HG02981 (cell line): ENCODE results near the gene TSPAN9.

Experiments used
- ATAC-seq: cut with Tn5 transposase; IDR thresholded peaks from one replicate; pipeline ENCODE4 v1.9.1; 2021; ENCODE audit warnings: mild to moderate bottlenecking, moderate library complexity; ENCODE audit not compliant: unreplicated experiment

TSPAN9 gene

GRCh38 chr12:3265406-3265805, 188.2 kb downstream of the TSPAN9 start:
- ATAC-seq, result no peak

DNA sequence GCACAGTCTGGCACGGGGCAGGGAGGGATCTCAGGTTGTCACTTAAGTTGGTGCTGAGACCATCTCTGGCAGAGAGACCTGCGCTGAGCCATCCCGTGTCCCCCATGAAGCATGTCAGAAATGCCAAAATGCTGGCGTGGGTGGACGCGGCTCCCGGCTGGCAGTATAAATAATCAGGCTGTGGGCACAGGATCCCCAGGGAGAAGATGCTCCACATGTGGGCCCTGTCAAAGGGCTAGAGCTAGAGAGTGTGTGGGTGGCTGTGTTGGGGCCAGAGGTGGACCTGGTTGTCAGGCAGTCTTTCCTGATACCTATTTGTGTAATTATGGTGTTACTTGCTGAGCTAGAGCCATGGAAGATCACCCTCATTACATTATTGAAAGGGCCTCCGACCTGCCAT, 189.5 kb downstream of the TSPAN9 start:
- no peak for ATAC-seq

GRCh38 chr12:3267690-3268089, 190.5 kb downstream of the TSPAN9 start:
- ATAC-seq, result no peak

DNA sequence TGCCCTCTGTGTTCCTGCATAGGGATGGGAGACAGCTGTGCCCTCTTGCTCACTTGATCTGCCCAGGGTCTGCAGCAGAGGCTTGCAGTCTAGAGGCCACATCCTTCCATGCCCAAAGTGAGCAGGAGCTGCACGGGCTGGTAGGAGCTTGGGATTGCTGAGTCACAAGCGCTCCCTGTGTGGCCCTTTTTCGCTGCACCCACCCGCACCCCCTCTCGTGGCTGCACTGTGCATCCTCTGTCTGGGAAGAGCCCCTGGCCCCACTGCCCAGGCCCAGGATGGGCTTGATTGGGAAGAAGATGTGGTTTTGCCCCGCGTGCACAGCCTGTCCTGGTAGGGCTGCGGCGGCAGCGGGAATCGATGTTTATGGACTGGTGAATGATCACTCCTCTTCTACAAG, 192.4 kb downstream of the TSPAN9 start:
- ATAC-seq, result no peak

DNA sequence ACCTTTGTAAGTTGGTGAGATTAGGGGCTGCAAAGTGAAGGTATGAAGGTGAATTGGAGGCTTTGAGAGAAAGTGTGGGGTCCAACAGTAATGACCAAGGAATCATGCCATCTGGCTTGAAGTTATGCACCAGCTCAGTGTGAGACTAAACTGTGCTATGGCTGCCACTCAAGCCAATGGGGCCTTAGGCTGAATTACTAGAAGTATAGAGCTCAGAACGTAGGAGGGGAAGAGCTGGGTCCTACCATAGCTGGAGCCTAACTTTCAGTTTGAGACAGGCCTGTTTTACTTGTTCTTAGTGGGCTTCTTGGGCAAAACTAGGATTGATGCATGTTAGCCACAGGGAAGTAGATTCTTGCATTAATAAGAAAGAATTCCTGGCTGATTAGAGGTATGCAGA, 194.0 kb downstream of the TSPAN9 start:
- no peak for ATAC-seq

DNA sequence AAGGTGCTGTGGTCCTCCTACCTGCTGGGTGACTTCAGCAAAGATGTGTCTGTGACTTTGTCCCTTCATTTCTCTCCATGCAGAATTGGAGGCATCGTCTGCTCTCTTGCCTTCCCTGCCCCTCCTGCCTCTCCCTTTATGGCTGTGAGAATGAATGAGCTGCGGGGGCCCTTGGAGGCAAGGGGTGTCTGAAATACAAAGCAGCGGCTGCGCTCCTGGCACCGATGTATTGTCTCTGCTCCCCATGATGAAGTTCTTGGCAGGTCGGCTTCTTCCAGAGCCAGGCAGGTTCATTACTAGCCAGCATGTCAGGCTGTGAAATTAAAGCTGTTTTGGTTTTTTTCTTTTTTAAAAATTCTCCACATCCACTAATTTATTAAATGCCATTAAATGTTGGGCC, 194.5 kb downstream of the TSPAN9 start:
- ATAC-seq, result no peak

DNA sequence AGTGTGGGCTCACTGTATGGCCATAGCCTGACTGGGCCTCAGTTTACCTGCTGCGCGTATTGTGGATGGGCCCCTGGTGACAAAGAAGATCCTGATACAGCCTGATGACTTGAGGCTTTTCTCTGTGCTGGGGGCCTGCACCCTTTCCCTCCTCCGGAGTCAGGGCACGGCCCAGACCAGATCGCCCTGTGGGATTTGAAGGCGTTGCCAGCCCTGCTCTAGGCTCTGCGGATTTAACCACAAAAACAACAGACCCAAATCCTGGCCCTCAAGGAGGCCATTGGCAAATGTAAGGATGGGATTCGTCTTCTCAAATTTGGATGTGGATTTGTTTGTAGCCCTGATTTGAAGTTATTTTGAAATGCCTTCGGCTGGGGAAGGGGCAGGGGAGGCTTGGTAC, 195.8 kb downstream of the TSPAN9 start:
- no peak for ATAC-seq

- ATAC-seq, result no peak
Observed at GRCh38 chr12:3273409-3273853, 196.3 kb downstream of the TSPAN9 start.

DNA sequence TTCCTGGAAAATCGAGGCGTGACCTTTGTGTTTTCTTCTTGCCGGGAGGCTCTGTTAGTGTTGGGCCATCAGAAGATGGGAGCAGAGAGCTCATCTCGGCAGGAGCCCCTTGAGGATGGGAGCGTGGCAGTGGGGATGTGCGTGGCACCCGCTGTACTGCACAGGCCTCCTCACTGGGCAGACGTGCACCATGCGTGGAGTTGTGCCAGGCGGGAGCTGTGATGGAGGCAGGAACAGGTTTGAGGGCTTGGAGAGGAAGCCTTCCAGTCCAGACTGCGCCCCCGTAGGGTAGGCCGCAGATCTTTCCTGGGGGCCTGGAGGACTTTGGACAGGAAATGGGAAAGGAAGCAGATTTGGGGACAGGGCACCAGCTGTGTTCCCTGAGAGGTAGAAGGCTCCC, 197.5 kb downstream of the TSPAN9 start:
- no peak for ATAC-seq

DNA sequence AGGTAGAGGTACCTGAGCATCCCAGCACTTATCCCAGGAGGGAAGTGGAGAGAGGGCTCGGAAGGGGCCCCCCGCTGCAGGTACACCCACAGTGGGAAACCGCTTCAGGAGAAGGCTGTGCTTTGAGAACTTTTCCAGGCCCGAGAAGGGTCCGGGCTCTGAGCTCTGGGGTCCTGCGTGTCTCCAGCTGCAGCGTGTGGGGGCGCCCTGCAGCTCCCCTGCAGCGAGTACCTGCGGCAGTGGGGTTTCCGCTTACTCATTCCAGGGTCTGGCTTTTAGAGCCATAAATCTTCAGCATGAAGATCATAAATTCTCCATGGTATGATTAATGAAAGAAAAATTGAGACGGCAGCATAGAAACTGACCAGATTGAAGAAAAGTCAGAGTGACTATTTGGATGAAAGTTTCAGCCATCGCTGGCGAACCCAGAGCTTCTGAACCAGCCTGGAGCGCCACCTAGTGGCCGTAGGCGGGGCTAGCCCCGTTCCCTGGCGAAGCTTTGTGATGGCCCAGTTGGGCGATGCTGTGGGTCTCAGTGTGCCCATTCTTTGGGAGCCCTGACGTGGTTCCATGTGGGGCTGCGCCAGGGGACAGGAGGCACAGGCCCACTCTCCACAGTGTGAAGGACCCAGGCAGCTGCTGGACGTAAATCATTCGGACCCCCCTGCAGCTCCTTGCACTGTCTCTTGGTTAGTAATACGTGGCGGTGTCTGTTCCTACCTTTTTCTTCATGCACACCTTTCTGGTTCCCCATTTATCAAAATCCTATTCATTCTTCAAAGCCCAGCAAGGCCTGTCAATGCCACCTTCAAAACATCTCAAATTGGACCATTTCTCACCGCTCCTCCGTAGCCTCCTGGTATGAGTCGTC, 198.2 kb downstream of the TSPAN9 start:
- peak; percentile 53 for ATAC-seq

- no peak for ATAC-seq
Observed at GRCh38 chr12:3276226-3276625, 199.0 kb downstream of the TSPAN9 start.

DNA sequence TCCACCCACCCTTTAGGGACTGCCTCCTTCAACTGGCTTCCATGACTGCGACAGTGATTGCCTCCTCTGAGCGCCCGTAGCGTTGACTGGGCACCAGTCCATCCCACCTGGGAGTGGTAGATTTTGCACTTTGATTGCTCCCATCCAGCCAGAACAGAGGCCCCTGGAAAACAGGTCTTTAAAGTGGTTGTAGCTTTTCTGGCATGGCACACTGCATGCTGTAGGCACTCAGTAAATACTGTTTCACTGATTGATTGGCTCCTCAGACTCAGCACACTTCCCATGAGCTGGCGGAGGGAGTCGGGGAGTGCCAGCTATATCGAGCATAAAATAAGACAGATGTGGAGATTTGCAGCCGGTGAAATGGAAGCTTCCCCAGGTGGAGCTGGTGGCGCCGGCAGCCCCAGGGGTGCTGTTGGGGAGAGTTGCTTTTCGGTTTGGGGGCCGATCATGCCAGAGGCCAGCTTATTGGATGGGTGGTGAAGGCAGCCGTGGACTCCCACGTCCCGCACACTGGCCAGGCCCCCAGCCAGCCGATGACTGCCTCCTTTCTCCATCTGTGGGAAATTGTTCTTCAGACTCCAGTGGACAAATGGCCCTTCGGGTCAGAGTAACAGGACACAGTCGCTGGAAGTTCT, 200.2 kb downstream of the TSPAN9 start:
- ATAC-seq, result no peak

DNA sequence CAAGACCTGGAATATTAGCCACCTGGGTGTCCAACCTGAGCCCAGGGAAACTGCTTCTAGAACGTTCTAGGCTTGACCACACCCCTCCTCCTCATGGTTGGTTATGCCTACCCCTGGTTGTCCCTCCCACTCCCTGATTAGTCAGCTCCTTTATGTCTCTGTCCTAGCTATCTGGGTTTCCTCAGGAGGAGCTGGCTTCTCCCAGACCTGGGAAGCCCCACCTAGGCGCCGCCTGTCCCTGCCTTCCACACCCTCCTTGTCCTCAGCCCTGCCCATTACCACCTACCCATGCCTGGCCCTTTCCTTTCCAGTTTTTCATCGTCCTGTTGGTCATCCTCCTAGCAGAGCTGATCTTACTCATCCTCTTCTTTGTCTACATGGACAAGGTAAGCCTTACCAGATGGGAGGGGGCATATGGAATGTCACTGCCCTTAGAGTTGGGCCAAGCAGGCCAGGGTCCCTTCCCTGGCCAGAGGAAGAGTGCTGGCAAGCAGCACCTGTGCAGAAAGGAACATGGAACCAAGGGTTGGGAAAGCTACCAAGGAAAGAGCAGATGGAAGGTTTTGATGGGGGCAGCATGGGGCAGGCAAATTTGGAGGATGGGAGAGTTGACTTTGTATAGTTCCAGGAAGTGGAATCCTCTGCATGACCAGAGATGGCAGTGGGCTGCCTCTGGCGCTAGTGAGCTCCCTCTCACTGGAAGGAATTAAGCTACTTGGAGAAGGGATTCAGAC, 201.7 kb downstream of the TSPAN9 start:
- no peak for ATAC-seq

DNA sequence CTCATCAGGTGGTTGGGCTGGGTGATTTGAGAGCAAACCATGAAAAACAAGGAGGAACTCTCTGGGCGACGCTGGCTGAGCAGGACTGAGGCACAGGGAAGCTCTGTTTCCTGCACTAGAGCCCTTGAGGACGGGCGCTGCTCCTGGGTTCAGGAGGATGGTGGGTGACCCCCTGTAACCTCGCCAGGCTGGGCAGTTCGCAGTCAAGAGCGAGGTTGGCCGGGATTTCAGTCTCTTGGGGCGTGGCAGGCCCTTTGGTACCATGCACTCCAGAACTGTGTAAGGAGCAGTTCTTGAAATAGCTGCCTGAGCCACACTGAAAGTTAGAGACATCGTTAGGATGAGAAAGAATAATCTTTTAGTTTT, 202.2 kb downstream of the TSPAN9 start:
- no peak for ATAC-seq

DNA sequence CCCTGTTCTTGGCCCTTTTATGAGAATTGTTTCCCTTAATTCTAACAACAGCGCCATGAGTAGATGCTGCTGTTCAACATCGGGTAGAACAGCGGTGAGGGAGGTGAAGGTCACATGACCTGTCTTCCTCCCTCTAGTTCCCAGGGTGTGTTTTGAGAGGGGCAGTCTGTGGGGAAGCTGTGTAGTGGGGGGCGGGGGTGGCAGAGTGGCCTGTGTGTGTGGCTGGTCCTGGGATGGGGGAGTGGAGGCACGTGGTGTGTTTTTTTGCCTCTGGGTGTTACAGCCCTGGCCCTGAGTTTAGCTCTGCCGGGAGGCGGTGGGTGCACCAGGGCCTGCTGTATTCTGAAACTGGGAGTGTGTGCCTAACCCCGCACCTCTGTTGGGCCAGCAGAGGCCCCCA, 202.7 kb downstream of the TSPAN9 start:
- ATAC-seq, result no peak

DNA sequence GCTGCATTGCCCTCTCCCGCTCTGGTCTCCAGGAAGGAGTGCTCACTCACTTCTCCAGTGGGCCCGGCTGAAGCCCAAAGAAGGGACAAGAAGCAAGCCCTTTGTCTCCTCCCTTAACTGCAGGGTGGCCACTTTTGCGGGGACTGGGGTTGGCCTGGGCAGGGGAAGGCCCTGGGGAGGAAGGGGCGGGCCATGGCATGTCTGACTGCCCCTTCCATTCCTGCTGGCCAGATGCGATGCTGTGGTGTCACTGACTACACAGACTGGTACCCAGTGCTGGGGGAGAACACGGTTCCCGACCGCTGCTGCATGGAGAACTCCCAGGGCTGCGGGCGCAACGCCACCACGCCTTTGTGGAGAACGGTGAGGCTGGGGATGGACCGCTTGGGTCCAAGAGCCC, 203.8 kb downstream of the TSPAN9 start:
- ATAC-seq, result no peak

- no peak for ATAC-seq
Observed at GRCh38 chr12:3281588-3282383, 204.6 kb downstream of the TSPAN9 start.

DNA sequence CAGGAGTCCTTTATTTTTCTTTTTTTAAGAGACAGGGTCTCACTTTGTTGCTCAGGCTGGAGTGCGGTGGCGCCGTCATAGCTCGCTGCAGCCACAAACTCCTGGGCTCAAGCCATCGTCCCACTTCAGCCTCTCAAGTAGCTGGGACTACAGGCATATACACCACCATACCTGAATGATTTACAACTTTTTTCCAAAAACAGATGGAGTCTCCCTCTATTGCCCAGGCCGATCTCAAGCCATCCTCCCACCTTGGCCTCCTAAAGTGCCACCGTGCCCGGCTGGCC, 205.1 kb downstream of the TSPAN9 start:
- no peak for ATAC-seq

DNA sequence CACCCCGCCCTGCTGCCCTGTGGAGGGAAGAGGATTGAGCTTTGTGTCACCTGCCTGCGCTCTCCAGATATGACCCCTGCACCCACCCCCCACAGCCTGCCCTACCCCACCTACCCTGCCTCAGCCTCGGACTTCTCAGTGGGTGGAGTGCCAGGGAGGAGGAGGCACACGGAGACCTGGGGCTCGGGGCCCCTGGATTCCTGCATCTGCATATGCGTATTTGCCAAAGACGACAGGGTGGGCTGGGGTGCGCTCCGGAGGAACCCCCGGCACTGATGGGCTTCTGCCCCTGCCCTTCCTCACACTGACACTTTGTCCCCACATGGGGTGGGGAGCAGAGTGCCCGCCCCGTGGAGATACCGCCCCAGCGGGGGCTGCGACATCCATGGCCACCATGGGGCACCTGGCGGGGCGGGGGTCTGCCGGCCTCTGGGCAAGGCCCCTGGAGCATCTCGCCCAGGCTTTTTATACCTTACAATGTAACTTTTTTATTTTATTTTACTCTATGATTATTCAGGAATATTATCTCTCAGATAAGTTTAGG, 206.0 kb downstream of the TSPAN9 start:
- no peak for ATAC-seq

- no peak for ATAC-seq
Observed at GRCh38 chr12:3284405-3284804, 207.2 kb downstream of the TSPAN9 start.

GRCh38 chr12:3285570-3285969, 208.4 kb downstream of the TSPAN9 start:
- no peak for ATAC-seq
